CD4-positive, alpha-beta T cell treated with Interleukin-6 at 100 ng/mL for 8 hours (primary cell): Measurements from ENCODE around the gene TAGAP.
"Not testable (repeated sequence)": the region's sequence is repeated elsewhere in the genome, so short reads cannot be mapped to it uniquely, and the experiment has no call there.

Source experiments
- DNase-seq: peaks from one replicate; pipeline ENCODE4 v3.0.0-alpha.2; 2020; ENCODE audit warnings: mixed read lengths, low spot score

Gene TAGAP

DNA sequence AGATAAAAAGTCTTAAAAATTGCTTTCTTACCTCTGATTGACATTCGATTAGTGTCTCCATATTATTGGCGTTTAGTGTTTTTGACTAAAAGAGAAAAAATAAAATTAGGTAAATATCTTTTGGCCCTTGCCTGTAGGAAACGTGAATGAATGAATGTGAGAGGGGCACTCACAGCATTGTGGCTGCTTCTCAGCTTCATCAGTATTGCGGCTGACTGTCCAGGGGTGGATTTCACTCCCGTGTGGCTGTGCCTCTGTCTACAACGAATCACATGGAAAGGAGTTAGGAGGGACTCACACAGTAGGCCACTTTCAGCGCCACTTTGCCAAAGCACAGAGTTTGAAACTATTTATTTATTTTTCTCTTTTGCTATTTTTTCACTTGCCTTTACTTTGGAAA is 844 bp downstream of the TAGAP start:
- no peak for DNase-seq

- DNase-seq = peak; percentile 69
Measured at GRCh38 chr6:159043251-159043650, 1.5 kb downstream of the TAGAP start.

DNA sequence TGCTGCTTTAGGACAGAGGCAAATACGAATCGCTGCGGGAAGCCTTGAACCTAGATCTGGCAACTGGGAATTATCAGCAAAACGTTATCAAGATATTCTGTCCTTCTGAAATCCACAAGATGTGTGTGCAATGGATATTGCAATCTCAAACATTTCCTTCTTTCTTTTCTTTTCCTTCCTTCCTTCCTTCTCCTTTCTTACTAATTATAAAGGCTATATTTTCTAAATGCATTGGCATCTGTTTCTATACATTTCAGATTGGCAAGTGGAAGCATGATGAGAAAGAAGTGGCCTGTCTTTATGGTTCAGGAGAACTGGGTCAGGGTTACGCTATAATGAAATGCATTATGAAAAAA is 2.0 kb downstream of the TAGAP start:
- DNase-seq = no peak

DNA sequence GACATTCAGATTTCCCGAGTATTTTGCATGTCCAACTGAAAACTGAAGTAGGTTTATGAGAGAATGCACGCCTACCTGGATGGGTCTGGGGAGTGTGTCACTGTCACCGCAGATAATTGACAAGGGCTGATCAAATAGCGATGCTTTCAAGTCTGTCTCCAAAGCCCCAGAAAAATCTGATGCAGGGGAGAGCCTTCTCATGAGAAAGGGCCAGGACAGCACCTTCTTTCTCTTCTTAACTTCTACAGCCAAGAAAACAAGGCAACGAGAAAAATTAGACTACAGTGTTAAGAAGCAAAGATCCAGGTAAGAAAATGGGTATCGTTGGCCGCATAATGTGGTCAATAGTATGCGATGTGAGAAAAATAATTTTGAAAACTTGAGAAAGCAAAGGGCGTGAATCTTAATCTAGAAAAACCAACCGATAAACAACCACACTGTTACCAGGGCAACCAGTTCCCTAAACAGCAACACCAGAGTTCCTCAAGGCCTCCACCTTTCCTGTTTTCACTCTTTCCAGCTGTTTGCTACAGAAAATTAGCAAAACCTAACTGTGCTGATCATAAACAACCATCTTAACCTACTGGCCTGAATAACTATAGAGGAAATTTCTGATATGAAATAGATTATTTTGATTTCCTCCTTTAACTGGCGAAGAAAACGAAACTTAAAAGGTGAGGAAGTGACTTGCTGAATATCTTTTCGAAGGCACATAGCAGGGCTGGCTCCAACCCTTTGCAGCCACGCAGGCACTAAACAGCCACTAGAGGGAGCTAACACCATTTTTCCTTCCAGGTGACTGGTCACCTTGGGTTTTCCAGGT is 2.6 kb downstream of the TAGAP start:
- peak; percentile 87 for DNase-seq

DNA sequence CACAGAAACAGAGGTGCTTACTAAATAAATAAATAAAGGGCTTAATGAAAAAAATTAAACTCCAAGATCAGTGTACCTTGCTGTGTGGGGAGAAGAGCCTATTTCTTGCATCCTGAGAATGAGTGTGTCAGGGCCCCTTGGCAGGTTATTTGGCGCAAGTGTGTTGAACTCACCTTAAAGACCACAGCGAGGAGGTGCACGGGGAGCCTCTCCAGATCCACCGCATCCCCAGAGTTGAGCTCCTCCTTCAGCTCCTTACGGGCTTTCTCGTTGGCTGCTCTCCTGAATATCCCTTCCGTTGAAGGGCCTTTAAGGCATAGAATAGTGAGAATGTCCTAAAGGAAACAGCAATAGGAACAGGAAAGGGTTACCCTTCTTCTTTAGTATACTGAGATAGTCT is 3.6 kb downstream of the TAGAP start:
- no peak for DNase-seq

DNA sequence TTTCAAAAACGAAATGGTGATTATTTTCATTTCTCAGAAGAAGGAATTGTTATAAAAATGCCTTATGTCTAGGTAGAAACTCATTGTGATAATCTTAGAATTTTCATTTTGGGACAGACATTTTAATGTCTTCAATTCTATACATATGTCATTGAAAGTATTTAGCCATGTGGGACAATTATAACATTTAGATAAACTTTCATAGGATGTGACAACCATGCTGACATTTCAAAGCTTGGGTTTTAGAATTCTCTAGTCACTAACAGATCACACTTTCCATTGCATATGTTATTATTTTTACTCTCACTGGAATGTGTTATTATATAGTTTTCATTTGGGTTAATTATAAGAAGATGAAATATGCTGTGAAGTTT is 4.9 kb downstream of the TAGAP start:
- no peak for DNase-seq

DNA sequence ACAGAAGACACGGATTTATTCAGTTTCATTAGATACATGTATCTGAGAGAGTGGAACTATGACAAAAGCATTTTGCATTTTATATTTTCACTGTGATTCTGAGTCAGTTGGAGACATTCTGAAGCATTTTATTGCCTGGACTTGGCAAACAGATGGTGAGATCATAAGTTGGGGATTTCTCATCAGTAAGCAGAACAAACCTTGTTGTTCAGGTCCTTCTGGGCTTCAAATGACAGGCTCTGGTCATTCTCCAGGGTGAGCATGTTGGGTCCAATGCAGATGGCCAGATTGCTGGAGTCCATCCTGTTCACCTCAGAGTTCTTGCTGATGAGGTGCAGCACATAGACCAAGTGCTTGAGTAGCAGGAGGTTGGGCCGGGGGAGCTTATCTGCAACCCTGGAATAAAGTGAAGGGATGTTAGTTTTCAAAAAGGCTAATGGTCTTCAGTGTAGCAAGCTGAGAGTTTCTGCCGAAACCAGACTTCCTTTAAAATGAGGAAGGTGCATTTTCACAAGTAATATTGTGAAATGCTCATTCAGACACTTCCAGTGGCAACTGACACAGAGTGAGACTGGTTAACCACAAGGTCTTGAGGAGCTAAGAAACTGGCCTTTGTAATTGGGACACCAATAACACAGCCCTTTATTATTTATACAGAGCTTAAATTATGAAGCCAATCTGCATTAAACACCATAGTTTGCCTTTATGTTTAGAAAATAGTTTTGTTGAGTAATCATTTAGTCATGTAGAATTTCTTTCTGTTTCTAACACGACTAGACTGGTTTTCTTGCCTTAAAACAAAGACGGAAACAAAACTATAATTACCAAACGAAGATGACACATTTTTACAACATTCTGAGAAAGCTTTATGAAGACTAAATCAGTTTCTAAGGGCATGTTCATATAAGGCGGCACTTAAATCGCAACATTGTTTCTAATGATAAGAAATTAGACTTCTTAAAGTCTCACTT is 5.6 kb downstream of the TAGAP start:
- DNase-seq = peak; percentile 37

- DNase-seq = not testable (repeated sequence)
Measured at GRCh38 chr6:159038318-159038717, 6.5 kb downstream of the TAGAP start.

DNA sequence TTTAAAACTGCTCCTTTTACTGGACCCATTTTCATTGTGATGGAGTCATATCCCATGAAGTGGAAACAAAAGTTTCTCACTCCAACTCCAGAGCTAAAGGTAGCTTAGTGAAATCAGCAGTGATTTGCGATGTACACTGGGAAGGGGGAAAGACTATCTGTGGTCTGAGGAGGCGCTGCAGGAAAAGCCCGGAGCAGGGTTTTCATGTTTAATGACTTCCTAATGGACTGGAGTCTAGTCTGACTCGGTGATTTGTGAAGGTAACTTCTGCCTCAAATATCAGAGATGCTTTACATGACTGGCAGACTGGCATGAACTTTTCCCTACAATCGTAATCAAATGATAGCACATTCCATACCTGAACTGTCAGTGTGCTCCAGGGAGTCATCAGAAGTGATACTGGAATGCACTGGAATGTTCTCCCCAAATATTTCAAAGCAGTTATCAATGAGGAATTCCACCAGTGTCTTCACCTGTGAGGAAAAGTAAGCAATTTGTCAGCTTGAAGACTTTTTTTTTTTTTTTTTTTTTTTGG is 7.0 kb downstream of the TAGAP start:
- DNase-seq = no peak

DNA sequence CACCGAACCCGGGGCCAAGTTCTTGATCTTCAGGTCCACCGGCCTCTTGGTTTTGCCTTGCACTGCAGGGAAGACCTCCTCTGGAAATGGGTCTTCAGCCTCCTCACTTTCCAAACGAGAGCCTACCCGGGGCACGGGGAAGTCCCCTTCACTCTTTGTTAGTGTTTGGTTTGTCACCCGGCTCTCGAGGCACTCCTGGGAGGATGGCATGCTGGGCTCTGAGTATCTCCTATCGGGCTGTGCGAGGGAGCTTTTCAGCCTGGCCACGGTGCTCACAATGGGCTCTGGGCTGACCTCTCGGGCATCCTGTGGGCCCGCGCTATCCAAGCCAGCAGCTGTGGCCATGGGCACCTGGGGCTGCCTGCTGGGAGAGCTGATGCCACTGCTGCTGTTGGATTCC is 8.1 kb downstream of the TAGAP start:
- no peak for DNase-seq

- no peak for DNase-seq
Measured at GRCh38 chr6:159035891-159036290, 8.9 kb downstream of the TAGAP start.

DNA sequence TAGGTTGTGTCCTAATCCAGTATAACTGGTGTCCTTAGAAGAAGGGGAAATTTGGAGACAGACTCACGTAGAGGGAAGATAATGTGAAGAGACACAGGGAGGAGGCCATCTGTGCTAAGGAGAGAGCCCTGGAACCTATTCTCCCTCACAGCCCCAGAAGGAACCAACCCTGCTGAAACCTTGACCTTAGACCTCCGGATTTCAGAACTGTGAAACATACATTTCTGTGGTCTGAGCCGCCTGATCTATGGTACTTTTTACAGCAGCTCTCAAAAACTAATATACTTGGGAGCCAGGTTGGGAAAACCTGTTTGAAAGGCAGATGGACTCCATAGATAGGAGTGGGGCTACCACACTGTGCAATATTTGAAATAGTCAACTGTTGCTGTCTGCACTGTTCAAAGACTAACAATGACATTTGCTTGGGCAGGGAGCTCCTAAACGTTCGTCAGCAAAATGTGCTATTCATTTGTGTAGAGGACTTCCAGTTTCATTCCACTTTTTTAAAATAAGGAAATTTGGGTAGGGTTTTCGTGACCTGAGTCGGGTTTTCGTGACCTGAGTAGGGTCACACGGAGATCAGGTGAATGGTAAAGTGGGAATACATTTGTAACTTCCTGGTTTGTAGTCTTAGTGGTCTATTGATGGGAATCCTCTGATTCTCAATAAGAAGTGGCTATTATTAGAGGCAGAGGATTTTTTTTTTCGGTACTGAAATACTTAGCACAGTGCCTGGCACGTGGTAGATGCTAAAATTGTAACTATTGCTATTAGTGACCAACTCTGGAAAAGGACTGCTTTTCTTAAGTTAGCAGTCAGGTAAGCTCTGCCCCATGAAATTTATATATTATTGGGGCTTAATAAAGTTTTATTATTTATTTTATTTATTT is 11.4 kb downstream of the TAGAP start:
- DNase-seq = no peak

GRCh38 chr6:159031846-159032245 is 12.9 kb downstream of the TAGAP start:
- no peak for DNase-seq

DNA sequence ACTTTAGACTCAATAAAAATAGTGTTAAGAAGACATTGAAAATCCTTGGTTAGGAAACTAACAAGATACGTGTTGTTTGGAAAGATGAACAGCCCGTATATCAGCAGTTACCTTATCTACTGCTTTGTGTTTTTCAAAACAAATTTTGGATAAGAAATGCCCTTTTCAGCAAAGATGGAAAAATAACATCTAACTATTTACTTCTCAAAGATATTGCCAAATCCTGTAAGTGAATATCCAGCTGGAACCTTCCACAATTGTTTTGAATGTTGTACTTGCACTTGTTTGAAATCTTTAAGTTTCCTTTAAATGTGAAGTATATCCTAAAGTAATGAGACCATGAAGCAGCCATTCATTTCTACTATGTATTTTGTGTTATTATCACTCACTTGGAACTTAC is 14.6 kb downstream of the TAGAP start:
- no peak for DNase-seq

DNA sequence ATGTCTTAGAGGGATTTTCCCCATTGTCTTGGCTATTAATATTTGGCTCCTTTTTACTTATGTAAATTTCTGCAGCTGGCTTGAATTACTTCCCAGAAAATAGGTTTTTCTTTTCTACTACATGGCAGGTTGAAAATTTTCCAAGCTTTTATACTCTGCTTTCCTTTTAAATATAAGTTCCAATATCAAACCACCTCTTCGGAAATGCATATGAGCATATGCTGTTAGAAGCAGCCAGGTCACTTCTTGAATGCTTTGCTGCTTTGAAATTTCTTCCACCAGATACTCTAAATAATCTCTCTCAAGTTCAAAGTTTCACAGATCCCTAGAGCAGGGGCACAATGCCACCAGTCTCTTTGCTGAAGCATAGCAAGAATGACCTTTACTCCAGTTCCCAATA is 19.6 kb downstream of the TAGAP start:
- DNase-seq = not testable (repeated sequence)

GRCh38 chr6:159023893-159024292 is 20.9 kb downstream of the TAGAP start:
- no peak for DNase-seq

GRCh38 chr6:159020011-159020410 is 24.8 kb downstream of the TAGAP start:
- DNase-seq = no peak

- DNase-seq = no peak
Measured at GRCh38 chr6:159017757-159018559, 26.8 kb downstream of the TAGAP start.

DNA sequence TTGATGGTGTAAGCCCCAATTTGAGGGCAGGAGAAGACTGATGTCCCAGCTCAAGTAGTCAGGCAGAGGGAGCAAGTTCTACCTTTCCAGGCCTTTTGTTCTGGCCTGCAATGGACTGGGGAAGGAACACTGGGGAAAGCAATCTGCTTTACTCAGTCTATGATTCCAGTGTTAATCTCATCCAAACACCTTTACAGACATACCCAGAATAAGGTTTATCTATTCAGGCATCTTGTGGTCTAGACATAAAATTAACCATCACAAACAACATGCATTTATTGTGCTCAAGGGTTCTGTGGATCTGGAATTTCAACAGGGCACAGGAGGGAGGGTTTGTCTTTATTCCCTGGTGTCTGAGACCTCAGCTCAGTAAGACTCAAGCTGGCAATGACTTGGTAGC is 30.4 kb downstream of the TAGAP start:
- no peak for DNase-seq

DNA sequence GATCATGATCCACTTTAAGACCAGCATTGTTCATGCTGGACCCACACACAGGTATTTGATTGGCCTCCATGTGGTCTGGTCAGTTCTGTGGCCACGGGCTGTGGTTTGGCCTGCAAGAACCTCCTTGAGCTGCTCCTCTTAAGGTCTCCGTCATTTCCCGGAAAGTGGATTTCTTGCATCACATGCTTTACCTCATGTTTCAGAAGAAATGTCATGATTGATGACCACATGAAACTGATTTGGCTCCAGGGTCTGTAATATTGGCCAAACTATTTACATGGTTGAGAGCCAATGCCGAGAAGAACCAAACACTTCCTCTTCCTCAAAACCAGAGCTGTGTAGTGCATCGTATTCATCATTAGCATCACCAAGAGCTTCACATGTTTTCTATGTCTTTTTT is 31.6 kb downstream of the TAGAP start:
- DNase-seq = peak; percentile 4

GRCh38 chr6:159012201-159012600 is 32.6 kb downstream of the TAGAP start:
- no peak for DNase-seq
